SH-SY5Y (cell line): Measurements from ENCODE around the gene LCNL1.

ENCODE experiments used
- GATA2 ChIP-seq: IDR thresholded peaks from 2 replicates; pipeline ENCODE4 v1.6.1; 2011; ENCODE audit warnings: mild to moderate bottlenecking, low read depth, low read length
- GATA3 ChIP-seq: IDR thresholded peaks from 2 replicates; pipeline ENCODE4 v1.6.1; 2011; ENCODE audit warnings: low read depth, mild to moderate bottlenecking, low read length, moderate library complexity

Gene LCNL1

GRCh38 chr9:136982232-136983051 is at the start of gene LCNL1:
Gene LCNL1, plus strand, starts transcription at chr9:136982993. Its CDS starts 594 bp downstream, at chr9:136983587.
- no peak for TF ChIP-seq GATA3

- TF ChIP-seq GATA2 (no peak), GATA3 (no peak)
Observed at GRCh38 chr9:136934277-136934676, 48.5 kb upstream of the LCNL1 start.

GRCh38 chr9:136935651-136936050 is 47.1 kb upstream of the LCNL1 start:
- TF ChIP-seq GATA2 (no peak), GATA3 (no peak)

- TF ChIP-seq GATA3 (no peak), GATA2 (no peak)
Observed at GRCh38 chr9:136936645-136937170, 46.1 kb upstream of the LCNL1 start.

GRCh38 chr9:136937186-136938001 is 45.4 kb upstream of the LCNL1 start:
- TF ChIP-seq GATA2 (no peak), GATA3 (no peak)

- TF ChIP-seq GATA2 = no peak
- TF ChIP-seq GATA3 = no peak
Observed at GRCh38 chr9:136939431-136939995, 43.3 kb upstream of the LCNL1 start.

GRCh38 chr9:136939996-136940525 is 42.7 kb upstream of the LCNL1 start:
- no peak for TF ChIP-seq GATA2
- TF ChIP-seq GATA3 = no peak

GRCh38 chr9:136940526-136941230 is 42.1 kb upstream of the LCNL1 start:
- TF ChIP-seq GATA3 (no peak), GATA2 (no peak)

- TF ChIP-seq GATA2 = no peak
- no peak for TF ChIP-seq GATA3
Observed at GRCh38 chr9:136941231-136942111, 41.3 kb upstream of the LCNL1 start.

GRCh38 chr9:136942112-136942880 is 40.5 kb upstream of the LCNL1 start:
- TF ChIP-seq GATA2 = no peak
- TF ChIP-seq GATA3 = no peak

GRCh38 chr9:136942881-136943230 is 39.9 kb upstream of the LCNL1 start:
- TF ChIP-seq GATA2 = no peak
- no peak for TF ChIP-seq GATA3
